ENCODE data around the gene MT1A. TPM values are rescaled to one million over a fixed set of nuclear protein-coding genes. Genes with fewer than 3 reads are reported as not detected.

MT1A gene
- total RNA-seq, 1 experiment from 2014 or later: 52.1 TPM

DNA sequence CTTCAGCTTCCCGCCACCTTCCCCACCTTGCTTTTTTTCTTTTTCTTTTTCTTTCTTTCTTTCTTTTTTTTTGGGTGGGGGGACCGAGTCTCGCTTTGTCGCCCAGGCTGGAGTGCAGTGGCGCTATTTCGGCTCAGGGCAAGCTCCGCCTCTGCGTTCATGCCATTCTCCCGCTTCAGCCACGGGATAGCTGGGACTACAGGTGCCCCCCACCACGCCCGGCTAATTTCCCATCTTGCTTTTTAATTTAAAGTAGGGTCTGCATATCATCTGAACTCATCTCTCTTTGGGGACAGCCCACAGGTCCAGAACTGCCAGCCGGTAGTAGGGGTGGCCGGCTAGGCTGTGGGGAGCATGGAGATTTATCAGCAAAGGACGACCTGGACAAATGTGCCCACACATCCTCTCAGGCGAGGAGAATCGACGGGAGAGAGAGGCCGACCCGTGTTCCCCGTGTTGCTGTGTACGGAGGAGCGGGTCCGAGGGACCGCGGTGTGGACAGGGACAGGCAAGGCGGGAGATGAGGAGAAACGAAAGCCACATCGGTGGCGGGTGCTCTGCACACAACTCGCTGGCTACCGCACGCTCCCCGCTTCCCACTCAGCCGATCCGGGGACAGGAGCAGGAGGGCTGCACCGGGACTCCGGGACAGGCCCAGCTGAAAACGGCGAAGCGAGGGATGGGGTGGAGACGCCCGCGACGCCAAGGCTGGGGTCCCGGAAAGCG, 3.6 kb upstream of the MT1A start:
- intact Hi-C loops (cut with micrococcal nuclease; ENCODE audit: unreplicated experiment): no loop called here
- H3K9me3 ChIP-seq (ENCODE audit: control insufficient read depth, insufficient read depth, low read depth, low read length): no peaks in the 10 kb centered on the region
- H3K27ac ChIP-seq (ENCODE audit: low read length): no peak overlapping the region
- H3K27me3 ChIP-seq (ENCODE audit: control insufficient read depth, insufficient read depth, low read length): no peaks in the 10 kb centered on the region
- H3K4me1 ChIP-seq (ENCODE audit: control insufficient read depth, insufficient read depth, low read length): peaks cover 14% of the 10 kb centered on the region; the same call in 1 of the 2 replicates
- ATAC-seq (no peak), DNase-seq (ENCODE audit: low read depth, low spot score) (no peak)
- ChIA-PET CTCF (no interaction called here), POLR2A (no interaction called here)
- no TSS peak for BruUV-seq (replicated peaks)
- H3K36me3 ChIP-seq (ENCODE audit: control insufficient read depth, insufficient read depth, low read length): no peaks in the 10 kb centered on the region
- TF ChIP-seq, protein P1, sequence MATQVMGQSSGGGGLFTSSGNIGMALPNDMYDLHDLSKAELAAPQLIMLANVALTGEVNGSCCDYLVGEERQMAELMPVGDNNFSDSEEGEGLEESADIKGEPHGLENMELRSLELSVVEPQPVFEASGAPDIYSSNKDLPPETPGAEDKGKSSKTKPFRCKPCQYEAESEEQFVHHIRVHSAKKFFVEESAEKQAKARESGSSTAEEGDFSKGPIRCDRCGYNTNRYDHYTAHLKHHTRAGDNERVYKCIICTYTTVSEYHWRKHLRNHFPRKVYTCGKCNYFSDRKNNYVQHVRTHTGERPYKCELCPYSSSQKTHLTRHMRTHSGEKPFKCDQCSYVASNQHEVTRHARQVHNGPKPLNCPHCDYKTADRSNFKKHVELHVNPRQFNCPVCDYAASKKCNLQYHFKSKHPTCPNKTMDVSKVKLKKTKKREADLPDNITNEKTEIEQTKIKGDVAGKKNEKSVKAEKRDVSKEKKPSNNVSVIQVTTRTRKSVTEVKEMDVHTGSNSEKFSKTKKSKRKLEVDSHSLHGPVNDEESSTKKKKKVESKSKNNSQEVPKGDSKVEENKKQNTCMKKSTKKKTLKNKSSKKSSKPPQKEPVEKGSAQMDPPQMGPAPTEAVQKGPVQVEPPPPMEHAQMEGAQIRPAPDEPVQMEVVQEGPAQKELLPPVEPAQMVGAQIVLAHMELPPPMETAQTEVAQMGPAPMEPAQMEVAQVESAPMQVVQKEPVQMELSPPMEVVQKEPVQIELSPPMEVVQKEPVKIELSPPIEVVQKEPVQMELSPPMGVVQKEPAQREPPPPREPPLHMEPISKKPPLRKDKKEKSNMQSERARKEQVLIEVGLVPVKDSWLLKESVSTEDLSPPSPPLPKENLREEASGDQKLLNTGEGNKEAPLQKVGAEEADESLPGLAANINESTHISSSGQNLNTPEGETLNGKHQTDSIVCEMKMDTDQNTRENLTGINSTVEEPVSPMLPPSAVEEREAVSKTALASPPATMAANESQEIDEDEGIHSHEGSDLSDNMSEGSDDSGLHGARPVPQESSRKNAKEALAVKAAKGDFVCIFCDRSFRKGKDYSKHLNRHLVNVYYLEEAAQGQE (IDR thresholded peaks at IDR 0.05; ENCODE audit: insufficient read depth in 1 of 2, low read depth in 2 of 2, low read length in 1 of 2): no peak
- TF ChIP-seq TCF7L2 (IDR thresholded peaks at IDR 0.05; ENCODE audit: low read depth, low read length) (no peak), POLR2AphosphoS5 (IDR thresholded peaks at IDR 0.05; ENCODE audit: low read depth, low read length) (no peak), SIN3A (IDR thresholded peaks at IDR 0.05; ENCODE audit: borderline replicate concordance, insufficient read depth, low read depth, low read length) (no peak)
- TF ChIP-seq, protein P2, sequence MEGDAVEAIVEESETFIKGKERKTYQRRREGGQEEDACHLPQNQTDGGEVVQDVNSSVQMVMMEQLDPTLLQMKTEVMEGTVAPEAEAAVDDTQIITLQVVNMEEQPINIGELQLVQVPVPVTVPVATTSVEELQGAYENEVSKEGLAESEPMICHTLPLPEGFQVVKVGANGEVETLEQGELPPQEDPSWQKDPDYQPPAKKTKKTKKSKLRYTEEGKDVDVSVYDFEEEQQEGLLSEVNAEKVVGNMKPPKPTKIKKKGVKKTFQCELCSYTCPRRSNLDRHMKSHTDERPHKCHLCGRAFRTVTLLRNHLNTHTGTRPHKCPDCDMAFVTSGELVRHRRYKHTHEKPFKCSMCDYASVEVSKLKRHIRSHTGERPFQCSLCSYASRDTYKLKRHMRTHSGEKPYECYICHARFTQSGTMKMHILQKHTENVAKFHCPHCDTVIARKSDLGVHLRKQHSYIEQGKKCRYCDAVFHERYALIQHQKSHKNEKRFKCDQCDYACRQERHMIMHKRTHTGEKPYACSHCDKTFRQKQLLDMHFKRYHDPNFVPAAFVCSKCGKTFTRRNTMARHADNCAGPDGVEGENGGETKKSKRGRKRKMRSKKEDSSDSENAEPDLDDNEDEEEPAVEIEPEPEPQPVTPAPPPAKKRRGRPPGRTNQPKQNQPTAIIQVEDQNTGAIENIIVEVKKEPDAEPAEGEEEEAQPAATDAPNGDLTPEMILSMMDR (IDR thresholded peaks at IDR 0.05): no peak
- in situ Hi-C loops (cut with HindIII; ENCODE audit: low pct_unique_long_range_greater_than_20kb, low sequenced_read_pairs): no loop called here
- no peak overlapping the region for H3K4me3 ChIP-seq (ENCODE audit: low read depth in 2 of 2, low read length in 2 of 2)

DNA sequence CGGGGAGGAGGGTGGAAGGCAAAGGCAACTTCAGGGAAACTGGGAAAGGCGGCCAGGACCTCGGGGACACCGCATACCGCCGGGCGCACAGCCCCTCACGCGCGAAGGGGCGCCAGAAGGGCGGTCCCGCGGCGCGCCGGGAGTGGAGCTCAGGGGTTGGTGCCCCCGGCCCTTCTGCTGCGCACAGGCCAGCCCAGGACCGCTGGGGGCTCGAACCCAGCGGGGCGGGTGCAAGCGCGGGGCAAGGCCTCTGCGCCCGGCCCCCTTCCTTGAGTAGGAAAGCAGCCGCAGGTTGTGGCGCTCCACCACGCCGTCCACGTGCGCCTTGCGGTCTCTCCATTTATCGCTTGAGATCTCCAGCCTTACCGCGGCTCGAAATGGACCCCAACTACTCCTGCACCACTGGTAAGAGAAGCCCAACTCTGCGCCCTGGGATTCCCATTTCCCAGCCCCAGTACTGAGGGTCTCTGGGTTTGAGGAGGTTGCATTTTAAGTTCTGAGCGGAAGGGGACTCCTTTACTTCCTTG, 3.0 kb upstream of the MT1A start:
- intact Hi-C loops (cut with micrococcal nuclease; ENCODE audit: unreplicated experiment): no loop called here
- ATAC-seq: no peak
- no peak for TF ChIP-seq TCF7L2 (IDR thresholded peaks at IDR 0.05; ENCODE audit: low read depth, low read length)
- TF ChIP-seq, protein P2 (IDR thresholded peaks at IDR 0.05): no peak
- TF ChIP-seq SIN3A (IDR thresholded peaks at IDR 0.05; ENCODE audit: borderline replicate concordance, insufficient read depth, low read depth, low read length): no peak
- TF ChIP-seq, protein P1 (IDR thresholded peaks at IDR 0.05; ENCODE audit: insufficient read depth in 1 of 2, low read depth in 2 of 2, low read length in 1 of 2): no peak
- no peak for TF ChIP-seq POLR2AphosphoS5 (IDR thresholded peaks at IDR 0.05; ENCODE audit: low read depth, low read length)

More for the DNA sequence above, 3.0 kb upstream of the MT1A start:
- no peak overlapping the region for H3K27ac ChIP-seq (ENCODE audit: low read length)
- POLR2A ChIA-PET: no interaction called here
- in situ Hi-C loops (cut with HindIII; ENCODE audit: low pct_unique_long_range_greater_than_20kb, low sequenced_read_pairs): no loop called here
- no peak for DNase-seq (ENCODE audit: low read depth, low spot score)
- H3K27me3 ChIP-seq (ENCODE audit: control insufficient read depth, insufficient read depth, low read length): no peaks in the 10 kb centered on the region
- no TSS peak for BruUV-seq (replicated peaks)
- no peak overlapping the region for H3K4me3 ChIP-seq (ENCODE audit: low read depth in 2 of 2, low read length in 2 of 2)
- CTCF ChIA-PET: no interaction called here
- H3K4me1 ChIP-seq (ENCODE audit: control insufficient read depth, insufficient read depth, low read length): peaks cover 14% of the 10 kb centered on the region; the same call in 1 of the 2 replicates
- no peaks in the 10 kb centered on the region for H3K36me3 ChIP-seq (ENCODE audit: control insufficient read depth, insufficient read depth, low read length)
- H3K9me3 ChIP-seq (ENCODE audit: control insufficient read depth, insufficient read depth, low read depth, low read length): no peaks in the 10 kb centered on the region
